Spleen (tissue), 7 donors: ENCODE measurements around the gene SAFB2.

ENCODE experiments used
- CTCF ChIP-seq, 11 experiments: fragments of 200-600 bp in 7 of 11; fragments of 450-650 bp in 4 of 11; sonication (generic) in 4 of 11; IDR thresholded peaks in 8 of 11; conservative IDR thresholded peaks in 3 of 11; 1 replicate in 7 of 11; 2 replicates in 4 of 11; pipeline versions ENCODE4 v1.4.0 to v1.8.0; 2016 to 2021; ENCODE audit warnings: antibody characterized with exemption in 11 of 11, inconsistent platforms in 4 of 11, mild to moderate bottlenecking in 1 of 11
- POLR2A ChIP-seq, 3 donors: fragments of 450-650 bp; IDR thresholded peaks; one replicate each; pipeline ENCODE4 v1.5.1; 2017; ENCODE audit warnings: antibody characterized with exemption in 3 of 3, mild to moderate bottlenecking in 1 of 3
- POLR2AphosphoS5 ChIP-seq, 3 donors: sonication (generic); formaldehyde crosslinking; IDR thresholded peaks; one replicate each; pipeline ENCODE4 v1.5.1; 2017; ENCODE audit warnings: antibody characterized with exemption in 3 of 3
- donor health status: DM: no; HTN: no; CAD: no; lungs with moderate emphysema.
- donor health status: DM: no; HTN: no; CAD: no.
- donor health status: DM: no; HTN: no; CAD: no.

- TF ChIP-seq CTCF (IDR thresholded peaks at IDR 0.05 in 8 of 11, conservative IDR thresholded peaks at IDR 0.05 in 3 of 11) (no peak), POLR2A (IDR thresholded peaks at IDR 0.05) (no peak), POLR2AphosphoS5 (IDR thresholded peaks at IDR 0.05) (no peak)
These were observed 9.4 kb downstream of the SAFB2 start for GRCh38 chr19:5612891-5613865.
